NCI-H82 treated with DMSO at 0.1 percent for 48 hours (cell line): ENCODE measurements around the gene NKD2.

ENCODE experiments used
- DNase-seq: peaks from one replicate; lab custom pipeline; 2025; ENCODE audit not compliant: unreplicated experiment; lab: John Stamatoyannopoulos, UW

The NKD2 gene

DNA sequence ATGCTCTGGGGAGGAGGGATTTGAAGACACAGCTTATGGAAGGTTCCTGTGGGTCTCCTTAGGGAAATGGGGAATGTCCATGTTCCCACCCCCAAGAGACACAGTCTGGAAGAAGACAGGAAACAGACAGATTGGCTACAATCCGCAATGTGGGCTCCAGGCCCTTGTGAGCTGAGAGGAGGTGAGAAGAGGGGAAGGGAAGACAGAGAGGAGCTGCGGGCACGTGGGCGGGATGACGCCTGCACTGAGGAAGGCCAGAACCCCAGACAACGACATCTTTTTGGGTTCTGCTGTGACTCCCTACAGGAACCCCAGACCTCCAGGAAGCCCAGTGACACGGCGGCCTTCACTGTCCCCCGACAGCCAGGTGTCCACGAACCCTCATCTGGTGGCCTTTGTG, 29.9 kb upstream of the NKD2 start:
- DNase-seq: no peak

DNA sequence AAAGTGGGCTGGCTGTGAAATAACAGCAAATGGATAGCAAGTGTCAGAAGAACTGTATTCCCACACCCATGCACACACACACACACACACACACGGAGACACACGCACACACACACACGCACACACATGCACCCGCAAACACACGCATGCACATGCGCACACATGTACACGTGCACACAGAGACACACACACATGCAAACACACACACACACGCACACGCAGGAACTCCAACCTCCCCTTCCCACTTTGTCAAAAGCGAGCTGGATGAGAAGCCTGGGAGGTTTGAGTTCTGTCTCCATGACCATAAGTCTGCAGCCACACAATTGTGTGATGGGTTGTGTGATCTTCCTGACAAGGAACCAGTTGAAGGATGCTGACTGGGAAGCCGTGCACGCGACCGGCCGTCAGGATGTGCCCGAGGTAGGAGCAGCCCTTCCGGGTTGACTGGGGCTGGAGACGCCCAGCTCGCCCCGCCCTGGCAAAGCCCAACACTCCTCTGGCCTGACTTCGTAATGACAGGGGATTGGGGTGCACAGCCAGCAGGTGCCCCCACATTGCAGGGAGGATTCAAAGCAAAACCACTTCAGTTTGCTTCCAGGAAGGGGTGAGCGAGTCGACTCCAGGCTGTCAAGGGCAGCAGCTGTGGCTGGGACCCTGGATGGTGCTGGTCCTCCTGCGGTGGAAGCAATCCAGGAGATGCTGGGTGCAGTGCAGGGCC, 29.3 kb upstream of the NKD2 start:
- DNase-seq: no peak

GRCh38 chr5:980001-980588, 28.5 kb upstream of the NKD2 start:
- DNase-seq: no peak

- DNase-seq: no peak
Observed at GRCh38 chr5:980966-981365, 27.6 kb upstream of the NKD2 start.

GRCh38 chr5:981456-981855, 27.1 kb upstream of the NKD2 start:
- no peak for DNase-seq

DNA sequence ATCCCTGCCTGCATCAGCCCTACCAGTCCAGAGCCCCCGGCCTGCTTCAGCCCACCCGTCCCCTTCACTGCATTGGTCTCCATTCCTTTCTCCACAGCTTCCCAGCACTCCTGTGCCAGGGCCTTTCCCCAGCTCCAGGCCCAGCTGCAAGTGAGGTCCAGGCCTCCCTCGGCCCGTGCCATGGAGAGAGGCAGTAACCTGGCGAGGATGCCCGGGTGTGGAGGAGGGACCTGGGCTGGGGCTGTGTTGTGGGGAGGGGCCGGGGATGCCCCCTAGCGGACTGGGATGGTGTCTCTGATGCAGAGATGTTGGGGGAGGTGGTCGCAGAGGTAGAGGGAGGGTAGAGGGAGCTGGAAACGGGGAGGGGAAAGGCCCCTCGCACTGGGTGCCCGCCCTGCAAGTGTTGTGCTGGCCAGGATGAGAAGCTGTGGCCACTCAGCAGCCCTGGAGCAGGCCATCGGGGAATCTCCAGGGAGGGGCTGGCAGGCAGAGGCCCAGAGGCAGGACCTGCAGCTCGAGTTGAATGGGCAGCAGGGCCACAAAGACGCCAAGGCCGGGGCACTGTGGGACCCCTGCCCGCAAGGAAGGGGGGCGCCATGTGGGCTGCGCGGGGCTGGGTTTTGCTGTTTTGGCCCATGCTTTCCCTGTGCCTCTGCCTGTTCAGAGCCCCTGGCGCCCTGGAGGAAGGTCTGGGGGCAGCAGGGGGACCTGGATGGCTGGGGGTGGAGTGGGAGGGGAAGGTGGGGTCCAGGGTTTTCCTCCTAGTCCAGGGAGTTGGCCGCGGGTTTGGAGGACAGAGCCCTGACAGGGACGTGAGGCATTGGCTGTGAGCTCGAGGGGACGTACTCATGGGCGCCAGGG, 26.0 kb upstream of the NKD2 start:
- DNase-seq: no peak

DNA sequence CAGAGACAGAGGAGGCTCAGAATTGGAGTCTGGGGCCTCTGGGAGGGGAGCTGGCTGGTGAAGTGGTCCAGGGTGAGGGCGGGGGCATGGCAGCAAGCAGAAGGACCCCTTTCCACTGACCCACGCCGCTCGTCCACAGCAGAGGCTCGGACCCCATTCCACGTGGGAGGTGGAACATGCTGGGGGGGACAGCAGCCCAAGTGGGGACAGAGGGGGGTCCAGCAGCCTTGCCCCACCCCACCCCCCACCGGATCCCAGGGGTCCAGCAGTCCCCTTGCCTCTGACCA, 25.4 kb upstream of the NKD2 start:
- no peak for DNase-seq

- no peak for DNase-seq
Observed at GRCh38 chr5:983568-983967, 25.0 kb upstream of the NKD2 start.

- no peak for DNase-seq
Observed at GRCh38 chr5:984774-985173, 23.8 kb upstream of the NKD2 start.

DNA sequence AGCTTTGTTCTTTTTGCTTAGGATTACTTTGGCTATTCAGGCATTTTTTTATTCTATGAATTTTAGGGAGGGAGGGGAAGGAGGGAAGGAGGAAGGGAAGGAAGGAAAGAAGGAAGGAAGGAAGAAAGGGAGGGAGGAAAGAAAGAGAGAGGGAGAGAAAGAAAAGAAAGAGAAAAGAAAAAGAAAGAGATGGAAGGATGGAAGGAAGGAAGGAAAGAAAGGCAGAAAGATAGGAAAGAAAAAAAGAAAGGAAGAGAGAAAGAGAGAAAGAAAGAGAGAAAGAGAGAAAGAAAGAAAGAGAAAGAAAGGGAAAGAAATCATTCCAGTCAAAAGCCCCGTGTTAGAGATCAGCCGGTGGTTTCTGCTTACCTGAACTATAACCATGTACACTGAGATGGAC, 20.8 kb upstream of the NKD2 start:
- no peak for DNase-seq

- no peak for DNase-seq
Observed at GRCh38 chr5:988322-988721, 20.3 kb upstream of the NKD2 start.

GRCh38 chr5:989961-990530, 18.6 kb upstream of the NKD2 start:
- DNase-seq: no peak

DNA sequence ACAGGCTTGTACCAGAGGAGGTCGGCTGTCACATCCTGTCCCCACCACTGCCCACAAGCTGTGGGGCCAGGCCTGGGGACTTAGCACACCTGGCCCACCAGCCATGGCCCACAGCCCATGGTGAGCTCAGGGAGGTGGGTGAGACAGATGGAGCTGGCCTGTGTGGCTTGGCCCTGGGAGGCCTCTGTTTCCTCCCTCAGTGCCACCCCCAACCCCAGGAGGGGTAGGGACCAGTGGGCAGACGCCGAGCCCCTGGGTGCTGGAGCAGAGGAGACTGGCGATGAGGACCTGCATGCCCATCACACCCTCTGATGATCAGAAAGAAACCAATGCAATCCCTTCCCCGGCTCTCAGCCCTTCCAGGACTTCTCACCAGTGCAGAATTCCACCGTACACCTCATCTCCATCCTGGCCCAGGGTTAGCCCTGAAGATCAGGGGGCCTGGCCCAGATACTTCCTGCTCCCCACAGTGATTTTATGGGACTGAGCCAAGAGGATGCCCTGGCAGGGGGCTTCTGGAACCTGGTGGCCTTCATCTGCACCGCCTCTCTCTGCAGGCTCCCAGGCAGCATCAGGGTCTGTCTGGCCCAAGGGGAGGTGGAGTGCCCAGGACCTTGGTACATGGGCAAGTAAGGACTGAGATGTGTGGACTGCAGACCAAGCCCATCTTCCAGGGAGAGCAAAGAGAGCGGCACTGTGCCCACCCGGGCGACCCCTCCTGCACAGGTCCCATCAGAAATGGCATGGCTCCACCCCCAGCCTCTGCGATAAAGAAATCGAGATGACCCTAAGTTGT, 16.9 kb upstream of the NKD2 start:
- no peak for DNase-seq

DNA sequence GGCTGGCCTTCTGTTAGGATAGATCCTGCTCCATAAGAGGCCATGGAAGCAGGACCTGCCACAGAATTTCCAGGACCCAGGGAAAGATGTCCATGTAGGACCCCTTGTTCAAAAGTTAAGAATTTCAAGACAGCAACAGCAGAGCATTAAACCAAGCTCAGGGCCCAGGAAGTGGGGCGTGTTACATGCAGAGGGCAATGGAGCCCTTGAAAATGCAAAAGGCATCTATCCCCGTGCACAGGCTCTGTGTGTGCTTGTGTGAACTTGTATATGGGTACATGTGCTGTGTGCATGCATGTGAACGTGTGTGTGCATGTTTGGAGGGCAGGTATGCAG, 14.4 kb upstream of the NKD2 start:
- DNase-seq: no peak

- no peak for DNase-seq
Observed at GRCh38 chr5:994821-995220, 13.8 kb upstream of the NKD2 start.

DNA sequence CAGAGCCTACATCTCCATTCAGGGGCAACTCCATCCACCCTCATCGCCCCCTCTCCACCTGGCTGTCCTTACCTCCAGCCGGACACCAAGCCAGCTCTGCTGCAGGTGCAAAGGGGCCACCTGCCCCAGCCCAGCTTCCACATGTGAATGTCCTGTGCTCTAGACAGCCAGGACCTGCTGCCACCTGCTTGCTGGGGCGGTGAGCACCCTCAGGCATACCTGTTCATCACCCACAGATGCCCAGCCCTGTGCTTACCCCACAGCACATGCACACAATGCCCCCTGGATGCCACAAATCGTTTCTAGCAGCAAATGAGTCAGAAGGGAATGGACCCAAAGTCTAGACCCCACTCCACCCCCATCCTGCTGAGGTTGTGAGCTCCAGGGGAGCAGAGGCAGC, 13.3 kb upstream of the NKD2 start:
- DNase-seq: no peak

- no peak for DNase-seq
Observed at GRCh38 chr5:997001-997474, 11.6 kb upstream of the NKD2 start.

DNA sequence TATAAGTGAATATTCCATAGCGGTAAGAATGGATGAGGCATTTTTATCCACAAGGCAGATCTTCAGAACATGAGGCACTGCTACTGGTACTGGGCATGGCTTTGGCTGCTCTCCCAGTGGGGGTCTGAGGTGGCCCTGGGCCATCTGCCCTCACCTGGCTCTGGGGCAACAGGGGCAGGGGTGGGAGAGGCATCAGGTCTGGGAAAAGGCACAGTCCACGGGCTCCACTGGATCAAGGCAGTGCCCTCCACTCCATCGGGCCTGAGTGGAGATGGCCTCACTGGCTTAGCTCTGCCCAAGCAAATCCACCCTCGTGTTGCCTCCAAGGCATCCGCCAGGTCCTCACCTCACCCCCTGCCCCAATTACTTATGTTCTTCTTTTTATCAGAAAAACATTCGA, 10.9 kb upstream of the NKD2 start:
- DNase-seq: no peak

GRCh38 chr5:998246-999031, 10.2 kb upstream of the NKD2 start:
- no peak for DNase-seq

GRCh38 chr5:999032-999501, 9.5 kb upstream of the NKD2 start:
- no peak for DNase-seq
